IMR-90 (cell line): ENCODE measurements around the gene TPPP3. TPM values are rescaled to one million over a fixed set of nuclear protein-coding genes. Genes with fewer than 3 reads are reported as not detected.
"Not testable (repeated sequence)": the region's sequence is repeated elsewhere in the genome, so short reads cannot be mapped to it uniquely, and the experiment has no call there.

Experiments
- ATAC-seq: fragments of 200-7000 bp; cut with Tn5 transposase; 2 replicates; pipeline ENCODE4 v1.9.1; 2020; ENCODE audit warnings: low read depth, mild to moderate bottlenecking, moderate library complexity
- BruUV-seq: library from RNA; stranded (reverse); fragments of 400-500 nt; replicated peaks from 2 replicates; lab custom pipeline; 2021; lab: Mats Ljungman, UMichigan
- CTCF ChIA-PET: fragments of 300-600 bp; formaldehyde crosslinking; extraction: SDS; loops from one replicate; lab custom pipeline; 2021; ENCODE audit warnings: antibody characterized with exemption; lab: Yijun Ruan, JAX
- POLR2A ChIA-PET: fragments of 300-600 bp; sonication (Branson Sonifier 250); formaldehyde crosslinking; loops from one replicate; lab custom pipeline; 2022; ENCODE audit warnings: antibody characterized with exemption; ENCODE audit not compliant: unreplicated experiment; lab: Charles Lee
- DNase-seq: peaks from one replicate; pipeline ENCODE4 v3.0.0; 2013
- H2AFZ ChIP-seq: replicated peaks from 2 replicates; pipeline ENCODE3; 2013; ENCODE audit warnings: low read length, mild to moderate bottlenecking; ENCODE audit not compliant: poor library complexity
- H2AK5ac ChIP-seq: 2 replicates; pipeline ENCODE4 v1.6.1; 2013; ENCODE audit warnings: low read depth, low read length, inconsistent platforms
- H2AK9ac ChIP-seq: replicated peaks from 2 replicates; pipeline ENCODE3; 2013; ENCODE audit warnings: mild to moderate bottlenecking, low read depth, low read length, moderate library complexity; ENCODE audit not compliant: poor library complexity
- H2BK120ac ChIP-seq: 2 replicates; pipeline ENCODE4 v1.6.1; 2013; ENCODE audit warnings: low read depth, low read length, inconsistent platforms
- H2BK15ac ChIP-seq: 3 replicates; pipeline ENCODE4 v1.6.1; 2013; ENCODE audit warnings: low read depth, low read length, inconsistent platforms
- H2BK20ac ChIP-seq: 2 replicates; pipeline ENCODE4 v1.6.1; 2013; ENCODE audit warnings: low read depth, mild to moderate bottlenecking, inconsistent platforms, low read length, moderate library complexity
- H2BK5ac ChIP-seq: 2 replicates; pipeline ENCODE4 v1.6.1; 2013; ENCODE audit warnings: mild to moderate bottlenecking, low read depth, low read length, inconsistent platforms; ENCODE audit not compliant: poor library complexity, severe bottlenecking
- H3K14ac ChIP-seq: replicated peaks from 2 replicates; pipeline ENCODE4 v1.6.1; 2013; ENCODE audit warnings: low read depth, low read length, inconsistent platforms
- H3K18ac ChIP-seq: 2 replicates; pipeline ENCODE4 v1.6.1; 2013; ENCODE audit warnings: low read depth, low read length, control low read depth
- H3K23ac ChIP-seq: 2 replicates; pipeline ENCODE4 v1.6.1; 2013; ENCODE audit warnings: low read depth, low read length, inconsistent platforms
- H3K27ac ChIP-seq: 2 replicates; pipeline ENCODE4 v1.5.1; 2013; ENCODE audit warnings: mild to moderate bottlenecking, control low read depth, low read length; ENCODE audit not compliant: insufficient read depth
- H3K27me3 ChIP-seq: 2 replicates; pipeline ENCODE4 v1.6.1; 2013; ENCODE audit warnings: low read length; ENCODE audit not compliant: control insufficient read depth, insufficient read depth
- H3K36me3 ChIP-seq: 2 replicates; pipeline ENCODE4 v1.6.1; 2013; ENCODE audit warnings: low read length, mixed read lengths; ENCODE audit not compliant: control insufficient read depth, insufficient read depth
- H3K4ac ChIP-seq: 2 replicates; pipeline ENCODE4 v1.6.1; 2013; ENCODE audit warnings: low read depth, low read length, inconsistent platforms
- H3K4me1 ChIP-seq: 2 replicates; pipeline ENCODE4 v1.6.1; 2013; ENCODE audit warnings: low read length, mixed read lengths; ENCODE audit not compliant: control insufficient read depth, insufficient read depth
- H3K4me2 ChIP-seq: 2 replicates; pipeline ENCODE4 v1.6.1; 2013; ENCODE audit warnings: low read depth, mild to moderate bottlenecking, control low read depth, low read length, moderate library complexity
- H3K4me3 ChIP-seq: 2 replicates; pipeline ENCODE4 v1.5.1; 2013; ENCODE audit warnings: low read depth, mild to moderate bottlenecking, control low read depth, low read length, moderate library complexity; ENCODE audit not compliant: insufficient read depth
- H3K56ac ChIP-seq: 2 replicates; pipeline ENCODE4 v1.6.1; 2013; ENCODE audit warnings: low read length, inconsistent platforms; ENCODE audit not compliant: insufficient read depth; ENCODE audit errors: extremely low read depth
- H3K79me1 ChIP-seq, 2 experiments: 2 replicates each; pipeline ENCODE4 v1.6.1; 2013; ENCODE audit warnings: low read length in 2 of 2, inconsistent platforms in 1 of 2, low read depth in 1 of 2
- H3K9ac ChIP-seq: 2 replicates; pipeline ENCODE4 v1.6.1; 2013; ENCODE audit warnings: low read depth, low read length, control low read depth
- H3K9me1 ChIP-seq: 2 replicates; pipeline ENCODE4 v1.6.1; 2013; ENCODE audit warnings: low read length, inconsistent platforms; ENCODE audit not compliant: insufficient read depth
- H3K9me3 ChIP-seq: 2 replicates; pipeline ENCODE4 v1.6.1; 2013; ENCODE audit warnings: low read length; ENCODE audit not compliant: control insufficient read depth, insufficient read depth
- H4K20me1 ChIP-seq: 2 replicates; pipeline ENCODE4 v1.6.1; 2013; ENCODE audit warnings: low read length, inconsistent platforms; ENCODE audit not compliant: insufficient read depth
- H4K5ac ChIP-seq: 2 replicates; pipeline ENCODE4 v1.6.1; 2013; ENCODE audit warnings: mild to moderate bottlenecking, low read depth, low read length, control low read depth
- H4K8ac ChIP-seq, 2 experiments: 2 replicates each; pipeline ENCODE4 v1.6.1; 2013; ENCODE audit warnings: low read depth in 2 of 2, low read length in 2 of 2, control low read depth in 1 of 2, inconsistent platforms in 1 of 2
- H4K91ac ChIP-seq: 2 replicates; pipeline ENCODE4 v1.6.1; 2013; ENCODE audit warnings: low read depth, low read length, inconsistent platforms; ENCODE audit not compliant: insufficient read depth
- WGBS, 2 experiments: methylation state at CpG; one replicate each; pipeline versions ENCODE4 v1.1.5 to v1.1.7; 2013; ENCODE audit warnings: missing lambda C conversion rate in 2 of 2; ENCODE audit not compliant: insufficient read length in 1 of 2; ENCODE audit errors: extremely low coverage in 2 of 2; 5-methylcytosine and 5-hydroxymethylcytosine counted together
- dilution Hi-C: fragments of 300-500 bp; cut with HindIII; formaldehyde crosslinking; loops from one replicate; pipeline ENCODE4 v1.14.3; 2018; ENCODE audit warnings: low sequenced_read_pairs; ENCODE audit not compliant: unreplicated experiment
- in situ Hi-C: fragments of 300-500 bp; cut with MboI; formaldehyde crosslinking; loops from 3 replicates; pipeline ENCODE4 v1.14.3; 2019; ENCODE audit warnings: low sequenced_read_pairs, inconsistent platforms, mixed read lengths
- intact Hi-C: fragments of 100-400 bp; cut with micrococcal nuclease; formaldehyde crosslinking; loops from 2 replicates; pipeline ENCODE4 v1.10.0; 2022
- polyA plus RNA-seq, 3 experiments: library from polyadenylated mRNA; depleted of rRNA; stranded (reverse); fragments of >200 nt; gene quantifications; 2 replicates each; pipeline ENCODE4 v1.2.3, GENCODE V29; 2012; ENCODE audit warnings: low replicate concordance in 1 of 3
- total RNA-seq: library from RNA; depleted of rRNA; stranded (reverse); fragments of >200 nt; gene quantifications from 2 replicates; pipeline ENCODE4 v1.2.3, GENCODE V29; 2012

TPPP3 gene
- total and polyA plus RNA-seq, 2 of the 4 experiments (the other 2 are of a cell fraction) = 0.54 to 2.4 TPM

- H3K4ac ChIP-seq, in situ Hi-C loops, H4K20me1 ChIP-seq, DNase-seq, POLR2A ChIA-PET, H3K27me3 ChIP-seq, H3K4me2 ChIP-seq, H2AK9ac ChIP-seq, H3K27ac ChIP-seq, ATAC-seq, H2BK15ac ChIP-seq, H2BK120ac ChIP-seq, H2AFZ ChIP-seq, H3K14ac ChIP-seq, BruUV-seq, H4K91ac ChIP-seq, H3K9me3 ChIP-seq, H3K9ac ChIP-seq, H3K79me1 ChIP-seq, H2BK5ac ChIP-seq, H3K4me3 ChIP-seq, intact Hi-C loops, CTCF ChIA-PET, H2BK20ac ChIP-seq, H4K8ac ChIP-seq, H3K56ac ChIP-seq, H3K36me3 ChIP-seq, dilution Hi-C loops, H3K18ac ChIP-seq, H4K5ac ChIP-seq, H2AK5ac ChIP-seq, H3K9me1 ChIP-seq, H3K23ac ChIP-seq: not testable (repeated sequence)
- 96% methylated on average over 5 of the region's 11 CpGs; no CpG with 5 or more reads in 1 of the 2 experiments for WGBS, 2 experiments
- peaks cover 12% of the 10 kb centered on the region for H3K4me1 ChIP-seq
Observed at GRCh38 chr16:67376012-67376411, 17.3 kb downstream of the TPPP3 start.
